ENCODE data around the gene CYSTM1. TPM values are rescaled to one million over a fixed set of nuclear protein-coding genes. Genes with fewer than 3 reads are reported as not detected.

The CYSTM1 gene
- total and polyA plus RNA-seq, 2 donors (not counting 1 experiment from before 2014, with no cell fraction given) = 6.2 to 17.0 TPM

DNA sequence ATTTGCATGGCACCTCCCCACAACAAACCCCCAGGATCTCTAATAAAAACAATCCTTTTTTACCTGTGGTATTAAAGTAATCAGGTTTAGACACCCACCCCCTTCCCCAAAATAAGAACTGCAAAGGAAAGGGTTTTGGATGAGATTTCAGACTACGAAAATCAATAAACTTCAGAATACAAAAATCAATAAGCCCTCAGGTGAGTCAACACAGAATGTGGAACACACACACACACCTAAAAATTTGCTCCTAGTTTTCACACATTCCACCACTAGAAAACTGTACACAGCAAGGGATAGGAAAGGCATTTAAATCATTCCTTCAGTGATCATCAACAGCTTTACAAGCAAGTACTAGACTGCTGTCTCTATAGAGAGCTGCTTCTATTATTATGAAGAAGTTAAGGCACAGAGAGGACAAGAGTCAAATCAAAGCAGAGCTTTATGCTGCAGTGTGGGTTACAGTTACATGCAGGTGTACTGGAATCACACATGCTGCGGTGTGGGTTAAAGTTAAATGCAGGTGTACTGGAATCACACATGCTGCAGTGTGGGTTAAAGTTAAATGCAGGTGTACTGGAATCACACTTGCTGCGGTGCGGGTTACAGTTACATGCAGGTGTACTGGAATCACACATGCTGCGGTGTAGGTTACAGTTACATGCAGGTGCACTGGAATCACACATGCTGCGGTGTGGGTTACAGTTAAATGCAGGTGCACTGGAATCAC lies 91.6 kb downstream of the CYSTM1 start:
- Histone ChIP-seq H3K27me3 (replicated peaks in 1 of 4; ENCODE audit: control extremely low read depth in 1 of 4, control insufficient read depth in 3 of 4, insufficient read depth in 4 of 4, low read length in 3 of 4) (no peaks in the 10 kb centered on the region), H2AFZ (ENCODE audit: insufficient read depth, low read depth, low read length, poor library complexity, severe bottlenecking) (no peak overlapping the region), H3K4me1 (ENCODE audit: control insufficient read depth in 2 of 2, insufficient read depth in 2 of 2, low read length in 2 of 2) (peaks cover 3 to 9% of the 10 kb centered on the region in 2 donors), H4K20me1 (ENCODE audit: control insufficient read depth, insufficient read depth, low read length, poor library complexity, severe bottlenecking) (peaks cover 13% of the 10 kb centered on the region), H3K36me3 (replicated peaks in 1 of 2; ENCODE audit: control extremely low read depth in 1 of 2, control insufficient read depth in 1 of 2, extremely low read depth in 1 of 2, insufficient read depth in 2 of 2, low read length in 1 of 2) (peaks cover 0 to 2% of the 10 kb centered on the region in 2 experiments), H3K9ac (ENCODE audit: low read length) (no peak overlapping the region), H3K4me2 (replicated peaks; ENCODE audit: low read depth, low read length, poor library complexity, severe bottlenecking) (no peak overlapping the region), H3K27ac (ENCODE audit: low read length in 2 of 2) (no peak overlapping the region), H3K79me2 (ENCODE audit: control insufficient read depth, insufficient read depth, low read length) (peaks cover 36% of the 10 kb centered on the region), H3K4me3 (ENCODE audit: control extremely low read depth in 1 of 5, extremely low read depth in 1 of 5, insufficient read depth in 1 of 5, low read depth in 2 of 5, low read length in 4 of 5) (no peak overlapping the region), H3K9me3 (ENCODE audit: control extremely low read depth in 1 of 3, control insufficient read depth in 2 of 3, insufficient read depth in 1 of 3, low read length in 2 of 3) (no peaks in the 10 kb centered on the region)
- DNase-seq = no peak
- peaks cover 19% of the 10 kb centered on the region for H3K4me1 Mint-ChIP-seq
- ATAC-seq (ENCODE audit: low read depth) = no peak
- ChIA-PET POLR2A (interaction anchor here (0.7 kb wide), 1 partner anchor 15 kb away, joined by 5 read pairs; no protein-coding TSS in a partner anchor), CTCF (interaction anchor here (0.9 to 2.8 kb wide), 5 partner anchors 23 to 97 kb away, joined by 3 to 12 read pairs (median 3); no protein-coding TSS in a partner anchor)
- no peaks in the 10 kb centered on the region for H3K27me3 Mint-ChIP-seq
- no peak overlapping the region for H3K27ac Mint-ChIP-seq
- 35% methylated on average over 4 of the region's 6 CpGs for WGBS (ENCODE audit: insufficient coverage)
- no peaks in the 10 kb centered on the region for H3K9me3 Mint-ChIP-seq (ENCODE audit: insufficient read depth)
- no peak for TF ChIP-seq CTCF (IDR thresholded peaks at IDR 0.05)
- no peak for TF ChIP-seq EZH2 (IDR thresholded peaks at IDR 0.05; ENCODE audit: borderline replicate concordance, insufficient read depth, low read depth, low read length, poor library complexity, severe bottlenecking)
- intact Hi-C loops (cut with micrococcal nuclease) = no loop called here
- no peak overlapping the region for H3K4me3 Mint-ChIP-seq

- H3K27me3 ChIP-seq (replicated peaks in 1 of 4; ENCODE audit: control extremely low read depth in 1 of 4, control insufficient read depth in 3 of 4, insufficient read depth in 4 of 4, low read length in 3 of 4) = no peaks in the 10 kb centered on the region
- no peak overlapping the region for H3K9ac ChIP-seq (ENCODE audit: low read length)
- TF ChIP-seq EZH2 (IDR thresholded peaks at IDR 0.05; ENCODE audit: borderline replicate concordance, insufficient read depth, low read depth, low read length, poor library complexity, severe bottlenecking) (no peak), CTCF (IDR thresholded peaks at IDR 0.05) (no peak)
- H3K36me3 ChIP-seq (replicated peaks in 1 of 2; ENCODE audit: control extremely low read depth in 1 of 2, control insufficient read depth in 1 of 2, extremely low read depth in 1 of 2, insufficient read depth in 2 of 2, low read length in 1 of 2) = peaks cover 0 to 2% of the 10 kb centered on the region in 2 experiments
- H2AFZ ChIP-seq (ENCODE audit: insufficient read depth, low read depth, low read length, poor library complexity, severe bottlenecking) = no peak overlapping the region
- H3K4me3 Mint-ChIP-seq = no peak overlapping the region
- no CpG with 5 or more reads among the region's 3 CpGs for WGBS (ENCODE audit: insufficient coverage)
- peaks cover 35% of the 10 kb centered on the region for H3K79me2 ChIP-seq (ENCODE audit: control insufficient read depth, insufficient read depth, low read length)
- no peak overlapping the region for H3K27ac Mint-ChIP-seq
- peaks cover 19% of the 10 kb centered on the region for H3K4me1 Mint-ChIP-seq
- no peaks in the 10 kb centered on the region for H3K27me3 Mint-ChIP-seq
- no peak overlapping the region for H3K4me3 ChIP-seq (ENCODE audit: control extremely low read depth in 1 of 5, extremely low read depth in 1 of 5, insufficient read depth in 1 of 5, low read depth in 2 of 5, low read length in 4 of 5)
- ATAC-seq (ENCODE audit: low read depth) = no peak
- H3K9me3 Mint-ChIP-seq (ENCODE audit: insufficient read depth) = no peaks in the 10 kb centered on the region
- H4K20me1 ChIP-seq (ENCODE audit: control insufficient read depth, insufficient read depth, low read length, poor library complexity, severe bottlenecking) = peaks cover 11% of the 10 kb centered on the region
- intact Hi-C loops (cut with micrococcal nuclease) = no loop called here
- no peak for DNase-seq
- H3K4me1 ChIP-seq (ENCODE audit: control insufficient read depth in 2 of 2, insufficient read depth in 2 of 2, low read length in 2 of 2) = peaks cover 3 to 9% of the 10 kb centered on the region in 2 donors
- no peaks in the 10 kb centered on the region for H3K9me3 ChIP-seq (ENCODE audit: control extremely low read depth in 1 of 3, control insufficient read depth in 2 of 3, insufficient read depth in 1 of 3, low read length in 2 of 3)
- H3K4me2 ChIP-seq (replicated peaks; ENCODE audit: low read depth, low read length, poor library complexity, severe bottlenecking) = no peak overlapping the region
- ChIA-PET CTCF (interaction anchor here (0.9 to 2.8 kb wide), 4 partner anchors 23 to 96 kb away, joined by 3 to 12 read pairs (median 3); no protein-coding TSS in a partner anchor), POLR2A (no interaction called here)
- H3K27ac ChIP-seq (ENCODE audit: low read length in 2 of 2) = no peak overlapping the region
Measured at GRCh38 chr5:140267201-140267540, 92.2 kb downstream of the CYSTM1 start.

All from B cell (primary cell).